Ishikawa (cell line): ENCODE measurements around the gene PRPF40B.

Source experiments
- CEBPB ChIP-seq: IDR thresholded peaks from 2 replicates; pipeline ENCODE4 v1.6.1; 2012
- CREB1 ChIP-seq: IDR thresholded peaks from 2 replicates; pipeline ENCODE4 v1.6.1; 2012; ENCODE audit warnings: low read depth
- EGR1 ChIP-seq: IDR thresholded peaks from 2 replicates; pipeline ENCODE4 v1.6.1; 2012
- EP300 ChIP-seq: IDR thresholded peaks from 2 replicates; pipeline ENCODE4 v1.6.1; 2012; ENCODE audit warnings: borderline replicate concordance
- FOXM1 ChIP-seq: IDR thresholded peaks from 2 replicates; pipeline ENCODE4 v1.6.1; 2012; ENCODE audit warnings: low read depth, borderline replicate concordance
- MAX ChIP-seq: IDR thresholded peaks from 2 replicates; pipeline ENCODE4 v1.6.1; 2012
- RAD21 ChIP-seq: IDR thresholded peaks from 2 replicates; pipeline ENCODE4 v1.6.1; 2012; ENCODE audit warnings: low read depth
- REST ChIP-seq: IDR thresholded peaks from 2 replicates; pipeline ENCODE4 v1.6.1; 2012; ENCODE audit warnings: low read depth, mild to moderate bottlenecking
- TAF1 ChIP-seq: IDR thresholded peaks from 2 replicates; pipeline ENCODE4 v1.6.1; 2012; ENCODE audit warnings: low read depth, mild to moderate bottlenecking
- TCF12 ChIP-seq: IDR thresholded peaks from 2 replicates; pipeline ENCODE4 v1.6.1; 2012; ENCODE audit warnings: low read depth
- USF1 ChIP-seq: IDR thresholded peaks from 2 replicates; pipeline ENCODE4 v1.6.1; 2012
- YY1 ChIP-seq: IDR thresholded peaks from 2 replicates; pipeline ENCODE4 v1.6.1; 2012; ENCODE audit warnings: low read depth
- ZBTB7A ChIP-seq: IDR thresholded peaks from 2 replicates; pipeline ENCODE4 v1.6.1; 2012; ENCODE audit warnings: low read depth

GRCh38 chr12:49641748-49642369 lies 18.5 kb downstream of the PRPF40B start:
- TF ChIP-seq FOXM1 = no peak
- no peak for TF ChIP-seq REST
- TF ChIP-seq TCF12 = no peak
- no peak for TF ChIP-seq YY1
- TF ChIP-seq CREB1 = no peak
- no peak for TF ChIP-seq MAX
- TF ChIP-seq ZBTB7A = no peak
- TF ChIP-seq TAF1 = no peak
- TF ChIP-seq EP300 = no peak
- no peak for TF ChIP-seq USF1
- no peak for TF ChIP-seq RAD21
- TF ChIP-seq CEBPB = no peak
- no peak for TF ChIP-seq EGR1
